Prostate gland (tissue), 2 donors: ENCODE measurements around the gene DLG2. TPM values are rescaled to one million over a fixed set of nuclear protein-coding genes. Genes with fewer than 3 reads are reported as not detected.

Experiments
- DNase-seq: peaks from one replicate; pipeline ENCODE4 v3.0.0-alpha.2; 2019; ENCODE audit warnings: low spot score
- H3K27ac ChIP-seq, 2 donors: fragments of 200-600 bp; sonication (generic); 2 replicates each; pipeline ENCODE4 v1.5.1; 2017 to 2019
- H3K27me3 ChIP-seq: fragments of 200-600 bp; sonication (generic); replicated peaks from 2 replicates; pipeline ENCODE4 v1.5.1; 2019; ENCODE audit not compliant: insufficient read depth
- H3K36me3 ChIP-seq, 2 donors: fragments of 200-600 bp; sonication (generic); 1 replicate in 1 of 2; 2 replicates in 1 of 2; pipeline versions ENCODE4 v1.5.1 to v1.8.1; 2017 to 2019
- H3K4me1 ChIP-seq: fragments of 200-600 bp; sonication (generic); replicated peaks from 2 replicates; pipeline ENCODE4 v1.5.1; 2019
- H3K4me3 ChIP-seq, 2 donors: fragments of 200-600 bp; sonication (generic); 2 replicates each; pipeline ENCODE4 v1.5.1; 2017 to 2019
- H3K9me3 ChIP-seq: fragments of 200-600 bp; sonication (generic); 2 replicates; pipeline ENCODE4 v1.5.1; 2017
- CTCF ChIP-seq, 4 experiments: fragments of 200-600 bp in 2 of 4; fragments of 450-650 bp in 2 of 4; sonication (generic) in 2 of 4; IDR thresholded peaks; 1 replicate in 3 of 4; 2 replicates in 1 of 4; pipeline ENCODE4 v1.5.1; 2016 to 2019; ENCODE audit warnings: antibody characterized with exemption in 4 of 4, mild to moderate bottlenecking in 2 of 4, moderate library complexity in 2 of 4
- POLR2A ChIP-seq: fragments of 450-650 bp; IDR thresholded peaks from one replicate; pipeline ENCODE4 v1.6.1; 2016; ENCODE audit warnings: antibody characterized with exemption, mild to moderate bottlenecking
- POLR2AphosphoS5 ChIP-seq: sonication (generic); formaldehyde crosslinking; IDR thresholded peaks from one replicate; pipeline ENCODE4 v1.6.1; 2017; ENCODE audit warnings: antibody characterized with exemption
- WGBS: methylation state at CpG from one replicate; pipeline ENCODE4 v1.1.5; 2018; 5-methylcytosine and 5-hydroxymethylcytosine counted together
- intact Hi-C: fragments of 100-400 bp; cut with DNase I; formaldehyde crosslinking; loops from one replicate; pipeline ENCODE4 v1.14.2; 2022
- total RNA-seq, 2 donors: library from RNA; depleted of rRNA; stranded (reverse); fragments of >200 nt; gene quantifications; one replicate each; pipeline ENCODE4 v1.1.0, GENCODE V29; 2016

The DLG2 gene
- total RNA-seq, 2 donors from 2014 or later: 9.8 to 16.2 TPM

GRCh38 chr11:84558085-84558905, 1068.8 kb downstream of the DLG2 start:
- Histone ChIP-seq H3K4me1 (no peaks in the 10 kb centered on the region), H3K27ac (no peak overlapping the region), H3K4me3 (no peak overlapping the region), H3K36me3 (no peaks in the 10 kb centered on the region), H3K9me3 (no peaks in the 10 kb centered on the region), H3K27me3 (no peaks in the 10 kb centered on the region)
- peak; percentile 15 for DNase-seq
- 54% methylated on average over 5 of the region's 5 CpGs for WGBS
- intact Hi-C loops: no loop called here
- TF ChIP-seq POLR2A (no peak), CTCF (IDR thresholded peaks at IDR 0.05) (peak; percentile 43 to 67 (median 64)), POLR2AphosphoS5 (peak; percentile 15)

GRCh38 chr11:84552791-84553190, 1074.4 kb downstream of the DLG2 start:
- Histone ChIP-seq H3K4me1 (no peaks in the 10 kb centered on the region), H3K36me3 (no peaks in the 10 kb centered on the region), H3K27me3 (no peaks in the 10 kb centered on the region), H3K9me3 (no peaks in the 10 kb centered on the region), H3K27ac (no peak overlapping the region), H3K4me3 (no peak overlapping the region)
- WGBS: 59% methylated on average over 2 of the region's 2 CpGs
- DNase-seq: no peak
- TF ChIP-seq CTCF (IDR thresholded peaks at IDR 0.05): no peak
- TF ChIP-seq POLR2A: no peak
- no peak for TF ChIP-seq POLR2AphosphoS5
- intact Hi-C loops: no loop called here

- intact Hi-C loops: no loop called here
Measured at GRCh38 chr11:84549217-84549616, 1077.9 kb downstream of the DLG2 start.

GRCh38 chr11:84544566-84544965, 1082.6 kb downstream of the DLG2 start:
- intact Hi-C loops: no loop called here
- Histone ChIP-seq H3K4me3 (no peak overlapping the region), H3K27ac (no peak overlapping the region), H3K36me3 (no peaks in the 10 kb centered on the region), H3K27me3 (no peaks in the 10 kb centered on the region), H3K9me3 (no peaks in the 10 kb centered on the region), H3K4me1 (no peaks in the 10 kb centered on the region)
- 94% methylated on average over 2 of the region's 2 CpGs for WGBS
- DNase-seq: no peak
- TF ChIP-seq POLR2A: no peak

More at GRCh38 chr11:84549217-84549616, 1077.9 kb downstream of the DLG2 start:
- no peaks in the 10 kb centered on the region for H3K27me3 ChIP-seq
- H3K9me3 ChIP-seq: no peaks in the 10 kb centered on the region
- H3K4me1 ChIP-seq: no peaks in the 10 kb centered on the region
- TF ChIP-seq CTCF (IDR thresholded peaks at IDR 0.05): no peak
- no peak for TF ChIP-seq POLR2A
- TF ChIP-seq POLR2AphosphoS5: no peak
- no peak overlapping the region for H3K27ac ChIP-seq
- H3K36me3 ChIP-seq: no peaks in the 10 kb centered on the region
- H3K4me3 ChIP-seq: no peak overlapping the region
- 73% methylated on average over 3 of the region's 3 CpGs for WGBS
- DNase-seq: no peak

- intact Hi-C loops: no loop called here
- no peaks in the 10 kb centered on the region for H3K36me3 ChIP-seq
- TF ChIP-seq POLR2AphosphoS5: no peak
- TF ChIP-seq POLR2A: no peak
- no peak for TF ChIP-seq CTCF (IDR thresholded peaks at IDR 0.05)
- H3K9me3 ChIP-seq: no peaks in the 10 kb centered on the region
- no peaks in the 10 kb centered on the region for H3K27me3 ChIP-seq
- DNase-seq: no peak
- no peak overlapping the region for H3K4me3 ChIP-seq
- H3K4me1 ChIP-seq: no peaks in the 10 kb centered on the region
- WGBS: 39% methylated on average over 5 of the region's 5 CpGs
- no peak overlapping the region for H3K27ac ChIP-seq
Measured at GRCh38 chr11:84543367-84544159, 1083.6 kb downstream of the DLG2 start.
